HEK293 (cell line): ENCODE data around the gene UBE2M.
A peak's percentile ranks its signal among the peaks of the same experiment; 100 is the strongest.

Experiments
- ATF2 ChIP-seq: fragments of 450-650 bp; formaldehyde crosslinking; IDR thresholded peaks from 2 replicates; pipeline ENCODE4 v1.5.1; 2016; ENCODE audit warnings: missing biosample characterization, missing genetic modification characterization, low read depth
- EGR2 ChIP-seq: fragments of 450-650 bp; formaldehyde crosslinking; IDR thresholded peaks from 2 replicates; pipeline ENCODE4 v1.5.1; 2016; ENCODE audit warnings: low read depth, missing biosample characterization, missing genetic modification characterization
- KLF17 ChIP-seq: fragments of 450-650 bp; formaldehyde crosslinking; IDR thresholded peaks from 2 replicates; pipeline ENCODE4 v1.5.1; 2016; ENCODE audit warnings: missing biosample characterization, missing genetic modification characterization
- KLF9 ChIP-seq: fragments of 450-650 bp; formaldehyde crosslinking; IDR thresholded peaks from 2 replicates; pipeline ENCODE4 v1.5.1; 2016; ENCODE audit warnings: missing biosample characterization, missing genetic modification characterization, low read depth
- SP2 ChIP-seq: fragments of 450-650 bp; formaldehyde crosslinking; IDR thresholded peaks from 2 replicates; pipeline ENCODE4 v1.5.1; 2016; ENCODE audit warnings: missing biosample characterization, missing genetic modification characterization
- YY1 ChIP-seq: fragments of 450-650 bp; formaldehyde crosslinking; IDR thresholded peaks from 2 replicates; pipeline ENCODE4 v1.5.1; 2018; ENCODE audit warnings: missing biosample characterization, missing genetic modification characterization
- ZFP3 ChIP-seq: fragments of 450-650 bp; formaldehyde crosslinking; IDR thresholded peaks from 2 replicates; pipeline ENCODE4 v1.5.1; 2016; ENCODE audit warnings: low read depth, missing biosample characterization, missing genetic modification characterization
- ZFP37 ChIP-seq: fragments of 450-650 bp; formaldehyde crosslinking; IDR thresholded peaks from 2 replicates; pipeline ENCODE4 v1.5.1; 2016; ENCODE audit warnings: missing biosample characterization, missing genetic modification characterization
- ZNF155 ChIP-seq: fragments of 450-650 bp; formaldehyde crosslinking; IDR thresholded peaks from 2 replicates; pipeline ENCODE4 v1.5.1; 2016; ENCODE audit warnings: missing biosample characterization, missing genetic modification characterization
- ZNF169 ChIP-seq: fragments of 450-650 bp; formaldehyde crosslinking; IDR thresholded peaks from 2 replicates; pipeline ENCODE4 v1.5.1; 2016; ENCODE audit warnings: missing biosample characterization, missing genetic modification characterization
- ZNF335 ChIP-seq: fragments of 450-650 bp; formaldehyde crosslinking; conservative IDR thresholded peaks from 2 replicates; pipeline ENCODE4 v1.5.1; 2016; ENCODE audit warnings: missing biosample characterization, missing genetic modification characterization
- ZNF37A ChIP-seq: fragments of 450-650 bp; IDR thresholded peaks from 2 replicates; pipeline ENCODE4 v1.5.1; 2018; ENCODE audit warnings: missing biosample characterization, missing genetic modification characterization
- ZNF501 ChIP-seq: fragments of 450-650 bp; formaldehyde crosslinking; IDR thresholded peaks from 2 replicates; pipeline ENCODE4 v1.5.1; 2016; ENCODE audit warnings: missing biosample characterization, missing genetic modification characterization
- ZNF521 ChIP-seq: fragments of 450-650 bp; formaldehyde crosslinking; IDR thresholded peaks from 2 replicates; pipeline ENCODE4 v1.5.1; 2017; ENCODE audit warnings: missing biosample characterization, mild to moderate bottlenecking, missing genetic modification characterization
- ZNF610 ChIP-seq: fragments of 450-650 bp; formaldehyde crosslinking; IDR thresholded peaks from 2 replicates; pipeline ENCODE4 v1.5.1; 2016; ENCODE audit warnings: missing biosample characterization, missing genetic modification characterization, borderline replicate concordance
- ZNF624 ChIP-seq: fragments of 450-650 bp; formaldehyde crosslinking; IDR thresholded peaks from 2 replicates; pipeline ENCODE4 v1.5.1; 2017; ENCODE audit warnings: missing biosample characterization, missing genetic modification characterization
- ZNF629 ChIP-seq: fragments of 450-650 bp; formaldehyde crosslinking; IDR thresholded peaks from 2 replicates; pipeline ENCODE4 v1.5.1; 2017; ENCODE audit warnings: missing biosample characterization, missing genetic modification characterization
- ZNF776 ChIP-seq: fragments of 450-650 bp; formaldehyde crosslinking; IDR thresholded peaks from 2 replicates; pipeline ENCODE4 v1.5.0; 2017; ENCODE audit warnings: missing biosample characterization, missing genetic modification characterization, borderline replicate concordance
- ZSCAN4 ChIP-seq: fragments of 450-650 bp; formaldehyde crosslinking; IDR thresholded peaks from 2 replicates; pipeline ENCODE4 v1.5.1; 2017; ENCODE audit warnings: missing biosample characterization, missing genetic modification characterization
- ZSCAN5A ChIP-seq: fragments of 450-650 bp; formaldehyde crosslinking; IDR thresholded peaks from 2 replicates; pipeline ENCODE4 v1.5.1; 2016; ENCODE audit warnings: missing biosample characterization, missing genetic modification characterization
- TF ChIP-seq, protein P1 (sequence below): fragments of 450-650 bp; formaldehyde crosslinking; IDR thresholded peaks from 2 replicates; pipeline ENCODE4 v1.5.1; 2017; ENCODE audit warnings: missing biosample characterization, missing genetic modification characterization
- TF ChIP-seq, protein P2 (sequence below): fragments of 450-650 bp; formaldehyde crosslinking; IDR thresholded peaks from 2 replicates; pipeline ENCODE4 v1.5.1; 2016; ENCODE audit warnings: missing biosample characterization, missing genetic modification characterization
- TF ChIP-seq, protein P3 (sequence below): fragments of 450-650 bp; formaldehyde crosslinking; IDR thresholded peaks from 2 replicates; pipeline ENCODE4 v1.5.1; 2016; ENCODE audit warnings: missing biosample characterization, missing genetic modification characterization
- TF ChIP-seq, protein P4 (sequence below): fragments of 450-650 bp; formaldehyde crosslinking; IDR thresholded peaks from 2 replicates; pipeline ENCODE4 v1.5.1; 2016; ENCODE audit warnings: missing biosample characterization, missing genetic modification characterization

The UBE2M gene

GRCh38 chr19:58559275-58560006 lies 1.0 kb upstream of the UBE2M start (continued):
- TF ChIP-seq, protein P1, sequence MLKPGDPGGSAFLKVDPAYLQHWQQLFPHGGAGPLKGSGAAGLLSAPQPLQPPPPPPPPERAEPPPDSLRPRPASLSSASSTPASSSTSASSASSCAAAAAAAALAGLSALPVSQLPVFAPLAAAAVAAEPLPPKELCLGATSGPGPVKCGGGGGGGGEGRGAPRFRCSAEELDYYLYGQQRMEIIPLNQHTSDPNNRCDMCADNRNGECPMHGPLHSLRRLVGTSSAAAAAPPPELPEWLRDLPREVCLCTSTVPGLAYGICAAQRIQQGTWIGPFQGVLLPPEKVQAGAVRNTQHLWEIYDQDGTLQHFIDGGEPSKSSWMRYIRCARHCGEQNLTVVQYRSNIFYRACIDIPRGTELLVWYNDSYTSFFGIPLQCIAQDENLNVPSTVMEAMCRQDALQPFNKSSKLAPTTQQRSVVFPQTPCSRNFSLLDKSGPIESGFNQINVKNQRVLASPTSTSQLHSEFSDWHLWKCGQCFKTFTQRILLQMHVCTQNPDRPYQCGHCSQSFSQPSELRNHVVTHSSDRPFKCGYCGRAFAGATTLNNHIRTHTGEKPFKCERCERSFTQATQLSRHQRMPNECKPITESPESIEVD: no peak
- TF ChIP-seq, protein P2, sequence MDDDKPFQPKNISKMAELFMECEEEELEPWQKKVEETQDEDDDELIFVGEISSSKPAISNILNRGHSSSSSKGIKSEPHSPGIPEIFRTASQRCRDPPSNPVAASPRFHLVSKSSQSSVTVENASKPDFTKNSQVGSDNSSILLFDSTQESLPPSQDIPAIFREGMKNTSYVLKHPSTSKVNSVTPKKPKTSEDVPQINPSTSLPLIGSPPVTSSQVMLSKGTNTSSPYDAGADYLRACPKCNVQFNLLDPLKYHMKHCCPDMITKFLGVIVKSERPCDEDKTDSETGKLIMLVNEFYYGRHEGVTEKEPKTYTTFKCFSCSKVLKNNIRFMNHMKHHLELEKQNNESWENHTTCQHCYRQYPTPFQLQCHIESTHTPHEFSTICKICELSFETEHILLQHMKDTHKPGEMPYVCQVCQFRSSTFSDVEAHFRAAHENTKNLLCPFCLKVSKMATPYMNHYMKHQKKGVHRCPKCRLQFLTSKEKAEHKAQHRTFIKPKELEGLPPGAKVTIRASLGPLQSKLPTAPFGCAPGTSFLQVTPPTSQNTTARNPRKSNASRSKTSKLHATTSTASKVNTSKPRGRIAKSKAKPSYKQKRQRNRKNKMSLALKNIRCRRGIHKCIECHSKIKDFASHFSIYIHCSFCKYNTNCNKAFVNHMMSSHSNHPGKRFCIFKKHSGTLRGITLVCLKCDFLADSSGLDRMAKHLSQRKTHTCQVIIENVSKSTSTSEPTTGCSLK: no peak
- TF ChIP-seq ZNF37A (tag by site-specific recombination): no peak
- no peak; the same call in none of the 2 replicates for TF ChIP-seq YY1 (tag by site-specific recombination)
- TF ChIP-seq, protein P3, sequence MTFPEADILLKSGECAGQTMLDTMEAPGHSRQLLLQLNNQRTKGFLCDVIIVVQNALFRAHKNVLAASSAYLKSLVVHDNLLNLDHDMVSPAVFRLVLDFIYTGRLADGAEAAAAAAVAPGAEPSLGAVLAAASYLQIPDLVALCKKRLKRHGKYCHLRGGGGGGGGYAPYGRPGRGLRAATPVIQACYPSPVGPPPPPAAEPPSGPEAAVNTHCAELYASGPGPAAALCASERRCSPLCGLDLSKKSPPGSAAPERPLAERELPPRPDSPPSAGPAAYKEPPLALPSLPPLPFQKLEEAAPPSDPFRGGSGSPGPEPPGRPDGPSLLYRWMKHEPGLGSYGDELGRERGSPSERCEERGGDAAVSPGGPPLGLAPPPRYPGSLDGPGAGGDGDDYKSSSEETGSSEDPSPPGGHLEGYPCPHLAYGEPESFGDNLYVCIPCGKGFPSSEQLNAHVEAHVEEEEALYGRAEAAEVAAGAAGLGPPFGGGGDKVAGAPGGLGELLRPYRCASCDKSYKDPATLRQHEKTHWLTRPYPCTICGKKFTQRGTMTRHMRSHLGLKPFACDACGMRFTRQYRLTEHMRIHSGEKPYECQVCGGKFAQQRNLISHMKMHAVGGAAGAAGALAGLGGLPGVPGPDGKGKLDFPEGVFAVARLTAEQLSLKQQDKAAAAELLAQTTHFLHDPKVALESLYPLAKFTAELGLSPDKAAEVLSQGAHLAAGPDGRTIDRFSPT (tag by site-specific recombination): peak; percentile 90
- TF ChIP-seq ZNF501 (tag by site-specific recombination): peak; percentile 93
- no peak for TF ChIP-seq KLF17 (tag by site-specific recombination)
- TF ChIP-seq KLF9 (tag by site-specific recombination): peak; percentile 63
- no peak for TF ChIP-seq ZNF155 (tag by site-specific recombination)
- no peak for TF ChIP-seq ZNF521 (tag by site-specific recombination)
- TF ChIP-seq SP2 (tag by site-specific recombination): peak; percentile 94
- TF ChIP-seq ZSCAN5A (tag by site-specific recombination): peak; percentile 61; the same call in 1 of the 2 replicates
- TF ChIP-seq ZSCAN4 (tag by site-specific recombination): peak; percentile 59; the same call in 1 of the 2 replicates
- no peak for TF ChIP-seq ZNF169
- peak; percentile 91 for TF ChIP-seq EGR2 (tag by site-specific recombination)
- TF ChIP-seq, protein P4, sequence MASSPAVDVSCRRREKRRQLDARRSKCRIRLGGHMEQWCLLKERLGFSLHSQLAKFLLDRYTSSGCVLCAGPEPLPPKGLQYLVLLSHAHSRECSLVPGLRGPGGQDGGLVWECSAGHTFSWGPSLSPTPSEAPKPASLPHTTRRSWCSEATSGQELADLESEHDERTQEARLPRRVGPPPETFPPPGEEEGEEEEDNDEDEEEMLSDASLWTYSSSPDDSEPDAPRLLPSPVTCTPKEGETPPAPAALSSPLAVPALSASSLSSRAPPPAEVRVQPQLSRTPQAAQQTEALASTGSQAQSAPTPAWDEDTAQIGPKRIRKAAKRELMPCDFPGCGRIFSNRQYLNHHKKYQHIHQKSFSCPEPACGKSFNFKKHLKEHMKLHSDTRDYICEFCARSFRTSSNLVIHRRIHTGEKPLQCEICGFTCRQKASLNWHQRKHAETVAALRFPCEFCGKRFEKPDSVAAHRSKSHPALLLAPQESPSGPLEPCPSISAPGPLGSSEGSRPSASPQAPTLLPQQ: peak; percentile 75
- no peak for TF ChIP-seq ATF2 (tag by site-specific recombination)
- TF ChIP-seq ZNF629 (tag by site-specific recombination): no peak; the same call in 1 of the 2 replicates
- TF ChIP-seq ZNF335: peak; percentile 72
- TF ChIP-seq ZNF776: no peak
- 0 out of 2 replicates have a peak, but pooled peaks have one; percentile 18 for TF ChIP-seq ZNF610 (tag by site-specific recombination)
- peak; percentile 86 for TF ChIP-seq ZFP37 (tag by site-specific recombination)
- no peak for TF ChIP-seq ZFP3 (tag by site-specific recombination)
- no peak for TF ChIP-seq ZNF624 (tag by site-specific recombination)
